GM21576 (cell line): Measurements from ENCODE around the gene APOBEC3H.
"Not testable (repeated sequence)": the region's sequence is repeated elsewhere in the genome, so short reads cannot be mapped to it uniquely, and the experiment has no call there.

Experiments used
- ATAC-seq: cut with Tn5 transposase; IDR thresholded peaks from one replicate; pipeline ENCODE4 v1.9.1; 2021; ENCODE audit warnings: mild to moderate bottlenecking, moderate library complexity; ENCODE audit not compliant: unreplicated experiment

Gene APOBEC3H

GRCh38 chr22:39097098-39098020, at the start of gene APOBEC3H:
TSS of gene APOBEC3H (plus strand) at chr22:39097244. CDS start at chr22:39100279, 3,035 bp downstream.
- ATAC-seq, result no peak

GRCh38 chr22:39049486-39049885, 47.6 kb upstream of the APOBEC3H start:
- ATAC-seq, result not testable (repeated sequence)

- ATAC-seq, result not testable (repeated sequence)
Observed at GRCh38 chr22:39051844-39052495, 45.1 kb upstream of the APOBEC3H start.

GRCh38 chr22:39055658-39056057, 41.4 kb upstream of the APOBEC3H start:
- ATAC-seq, result no peak

GRCh38 chr22:39061290-39061689, 35.8 kb upstream of the APOBEC3H start:
- not testable (repeated sequence) for ATAC-seq

GRCh38 chr22:39061951-39062350, 35.1 kb upstream of the APOBEC3H start:
- ATAC-seq, result not testable (repeated sequence)

GRCh38 chr22:39063904-39064303, 33.1 kb upstream of the APOBEC3H start:
- not testable (repeated sequence) for ATAC-seq

- ATAC-seq, result peak; percentile 48
Observed at GRCh38 chr22:39066442-39067276, 30.4 kb upstream of the APOBEC3H start.

- no peak for ATAC-seq
Observed at GRCh38 chr22:39068033-39068785, 28.8 kb upstream of the APOBEC3H start.

GRCh38 chr22:39070186-39070585, 26.9 kb upstream of the APOBEC3H start:
- ATAC-seq, result no peak

GRCh38 chr22:39072581-39072981, 24.5 kb upstream of the APOBEC3H start:
- peak; percentile 37 for ATAC-seq

- ATAC-seq, result no peak
Observed at GRCh38 chr22:39073981-39074380, 23.1 kb upstream of the APOBEC3H start.

- ATAC-seq, result not testable (repeated sequence)
Observed at GRCh38 chr22:39076155-39077025, 20.7 kb upstream of the APOBEC3H start.

GRCh38 chr22:39077026-39077840, 19.8 kb upstream of the APOBEC3H start, which contains the start of gene APOBEC3G:
TSS of gene APOBEC3G (plus strand) at chr22:39077275. CDS start at chr22:39077362, 87 bp downstream.
- peak; percentile 76 for ATAC-seq

GRCh38 chr22:39077912-39078311, 19.1 kb upstream of the APOBEC3H start:
- ATAC-seq, result not testable (repeated sequence)

GRCh38 chr22:39078329-39078728, 18.7 kb upstream of the APOBEC3H start:
- no peak for ATAC-seq

GRCh38 chr22:39079054-39079637, 17.9 kb upstream of the APOBEC3H start:
- ATAC-seq, result not testable (repeated sequence)
